GM21786 (cell line): ENCODE data around the gene NOBOX.
A peak's percentile ranks its signal among the peaks of the same experiment; 100 is the strongest.
"Not testable (repeated sequence)": the region's sequence is repeated elsewhere in the genome, so short reads cannot be mapped to it uniquely, and the experiment has no call there.

Experiments used
- ATAC-seq: cut with Tn5 transposase; IDR thresholded peaks from one replicate; pipeline ENCODE4 v1.9.1; 2021; ENCODE audit not compliant: unreplicated experiment

NOBOX gene

DNA sequence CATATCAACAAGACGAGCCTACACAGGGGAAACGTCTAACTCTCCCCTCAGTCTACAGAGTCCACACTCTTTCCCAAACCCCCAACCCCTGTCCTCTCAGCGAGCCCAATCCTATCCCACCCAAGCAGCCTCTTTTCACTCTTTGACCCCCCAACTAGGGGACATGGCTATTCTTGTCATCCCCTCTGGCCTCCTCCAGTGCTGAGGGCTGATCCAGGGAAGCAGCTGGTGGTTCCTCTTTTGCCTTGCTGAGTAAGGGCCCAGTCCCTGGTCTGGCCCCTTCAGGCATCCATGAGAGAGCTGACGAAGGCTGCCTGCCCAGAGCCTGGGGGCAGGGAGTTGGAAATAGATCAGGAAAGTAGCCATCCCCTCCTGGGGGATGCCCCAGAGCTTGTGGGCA is 6.4 kb downstream of the NOBOX start:
- ATAC-seq, result no peak

DNA sequence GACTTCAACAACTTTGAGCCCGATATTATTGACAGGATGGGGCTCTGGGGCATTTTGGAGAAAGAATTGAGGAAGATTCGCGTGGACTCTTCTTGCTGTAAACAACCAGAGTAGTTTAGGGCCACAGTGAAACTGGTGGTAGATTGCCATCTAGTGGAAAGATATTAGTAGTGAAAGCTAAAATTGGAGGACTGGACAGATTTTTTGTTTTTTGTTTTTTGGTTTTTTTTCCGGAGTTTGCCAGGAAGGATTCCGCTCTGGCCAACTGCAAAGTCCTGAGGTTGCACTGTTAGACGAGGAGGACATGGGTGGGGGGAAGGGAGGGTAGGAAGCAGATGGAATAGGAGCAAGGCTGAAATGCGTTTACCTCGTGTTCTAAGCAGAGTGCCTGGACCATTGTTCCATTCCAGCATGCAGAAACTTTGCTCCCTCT is 11.7 kb downstream of the NOBOX start:
- peak; percentile 84 for ATAC-seq

DNA sequence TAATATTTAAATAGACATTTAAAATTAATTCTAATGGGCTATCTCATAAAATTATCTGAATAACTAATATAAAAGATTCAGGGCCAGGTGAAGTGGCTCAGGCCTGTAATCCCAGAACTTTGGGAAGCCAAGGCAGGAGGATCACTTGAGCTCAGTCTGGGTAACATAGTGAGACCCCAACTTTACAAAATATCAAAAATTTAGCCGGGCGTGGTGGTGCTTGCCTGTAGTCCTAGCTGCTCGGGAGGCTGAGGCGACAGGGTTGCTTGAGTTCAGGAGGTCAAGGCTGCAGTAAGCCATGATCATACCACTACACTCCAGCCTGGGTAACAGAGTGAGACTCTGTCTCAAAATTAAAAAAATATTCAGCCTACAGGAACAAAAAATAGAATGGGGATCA is 12.5 kb downstream of the NOBOX start:
- no peak for ATAC-seq

DNA sequence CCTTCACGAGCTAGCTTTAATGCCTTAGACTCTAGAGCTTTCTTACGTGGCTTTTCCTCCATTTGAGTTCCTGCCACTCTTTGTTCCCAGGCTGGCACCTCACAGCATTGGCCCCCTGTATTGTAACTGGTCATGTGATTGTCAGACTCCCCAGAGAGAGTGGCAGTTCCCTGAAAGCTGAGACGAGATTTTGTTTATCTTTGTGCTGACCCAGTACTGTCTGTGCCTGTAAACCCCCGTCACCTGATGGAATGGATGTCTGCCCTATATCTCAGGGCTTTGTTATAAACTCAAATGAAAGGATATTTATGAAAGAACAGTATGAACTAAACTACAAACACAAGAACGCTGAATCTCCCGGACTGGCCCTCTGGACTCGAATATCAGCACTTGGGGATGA is 13.0 kb downstream of the NOBOX start:
- no peak for ATAC-seq

DNA sequence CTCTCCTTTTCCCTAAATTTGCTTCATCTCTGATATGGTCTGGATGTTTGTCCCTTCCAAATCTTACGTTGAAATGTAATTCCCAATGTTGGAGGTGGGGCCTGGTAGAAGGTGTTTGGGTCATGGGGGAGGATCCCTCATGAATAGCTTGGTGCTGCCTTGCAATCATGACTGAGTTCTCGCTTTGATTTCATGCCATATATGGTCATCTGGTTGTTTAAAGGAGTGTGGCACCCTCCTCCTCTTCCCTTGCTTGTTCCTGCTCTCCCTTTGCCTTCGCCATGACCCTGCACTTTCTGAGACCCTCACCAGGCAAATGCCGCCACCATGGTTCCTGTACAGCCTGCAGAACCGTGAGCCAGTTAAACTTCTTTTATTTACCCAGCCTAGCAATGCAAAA is 14.5 kb downstream of the NOBOX start:
- no peak for ATAC-seq

DNA sequence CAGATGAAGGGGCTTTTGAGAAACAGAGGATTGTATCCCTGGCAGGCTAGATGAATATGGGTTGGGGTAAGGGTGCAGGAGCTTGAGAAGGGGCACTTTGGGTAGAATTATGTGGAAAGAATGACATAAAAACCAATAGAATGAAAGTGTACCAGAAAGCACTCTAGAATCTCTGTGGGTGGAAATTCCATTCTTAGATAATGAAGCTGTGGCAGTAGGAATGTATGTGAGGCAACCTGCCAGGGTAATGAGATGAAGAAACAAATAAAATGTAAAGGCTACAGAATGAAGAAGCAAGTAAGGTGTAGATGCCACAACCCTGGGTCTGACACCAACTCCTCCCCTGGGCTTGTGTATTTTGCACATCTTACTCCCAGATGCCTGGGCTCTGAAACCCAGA is 16.8 kb downstream of the NOBOX start:
- ATAC-seq, result no peak

DNA sequence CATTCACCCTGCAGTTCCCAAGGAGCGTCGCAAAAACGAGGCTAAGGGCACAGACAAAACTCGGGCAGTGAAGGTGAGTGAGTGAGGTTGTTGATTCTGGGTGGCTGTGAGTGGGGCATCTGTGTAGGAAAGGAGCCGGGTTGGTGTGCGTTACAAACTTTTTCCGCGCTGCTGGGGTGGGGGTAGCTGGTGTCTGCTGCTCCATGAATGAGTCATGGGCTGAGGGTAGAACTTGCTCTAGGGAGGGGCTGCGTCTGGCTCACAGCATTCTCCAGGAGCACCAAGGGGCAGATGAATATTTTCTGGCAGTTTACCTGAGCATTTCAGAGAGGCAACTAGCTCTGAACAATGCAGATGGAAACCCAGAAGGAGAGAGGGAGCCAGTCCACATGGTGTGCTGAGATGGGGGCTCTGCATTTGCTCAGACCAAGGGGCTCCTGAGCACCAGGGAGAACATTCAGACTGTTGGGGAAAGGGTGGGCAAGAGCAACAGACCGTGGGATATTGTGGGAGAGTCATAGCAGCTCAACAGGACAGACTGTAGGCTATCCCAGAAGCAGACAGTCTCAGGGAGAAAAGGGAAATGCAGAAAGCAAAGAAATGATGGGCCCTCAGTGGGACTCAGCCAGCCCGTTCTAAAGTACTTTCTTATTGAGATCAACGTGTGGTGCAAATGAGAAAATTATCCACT is 18.8 kb downstream of the NOBOX start:
- no peak for ATAC-seq

DNA sequence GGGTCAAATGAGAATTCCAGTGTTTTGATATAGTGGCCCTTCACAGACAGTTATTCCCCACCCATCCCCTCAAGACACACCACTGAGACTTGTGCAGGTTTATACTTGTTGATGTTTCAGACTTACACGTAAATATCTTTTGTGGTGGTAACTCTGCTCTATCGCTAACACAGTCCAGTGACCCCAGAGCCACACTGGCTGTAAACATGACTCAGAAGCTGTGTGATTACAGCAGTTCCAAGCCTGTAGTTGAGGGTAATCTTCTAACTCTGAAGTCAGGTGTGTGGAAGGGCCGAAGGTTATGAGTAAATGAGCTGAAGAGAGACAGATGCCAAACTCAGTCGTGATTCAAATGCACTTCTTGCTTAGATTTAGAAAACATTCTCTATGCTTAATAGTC is 19.4 kb downstream of the NOBOX start:
- peak; percentile 59 for ATAC-seq

DNA sequence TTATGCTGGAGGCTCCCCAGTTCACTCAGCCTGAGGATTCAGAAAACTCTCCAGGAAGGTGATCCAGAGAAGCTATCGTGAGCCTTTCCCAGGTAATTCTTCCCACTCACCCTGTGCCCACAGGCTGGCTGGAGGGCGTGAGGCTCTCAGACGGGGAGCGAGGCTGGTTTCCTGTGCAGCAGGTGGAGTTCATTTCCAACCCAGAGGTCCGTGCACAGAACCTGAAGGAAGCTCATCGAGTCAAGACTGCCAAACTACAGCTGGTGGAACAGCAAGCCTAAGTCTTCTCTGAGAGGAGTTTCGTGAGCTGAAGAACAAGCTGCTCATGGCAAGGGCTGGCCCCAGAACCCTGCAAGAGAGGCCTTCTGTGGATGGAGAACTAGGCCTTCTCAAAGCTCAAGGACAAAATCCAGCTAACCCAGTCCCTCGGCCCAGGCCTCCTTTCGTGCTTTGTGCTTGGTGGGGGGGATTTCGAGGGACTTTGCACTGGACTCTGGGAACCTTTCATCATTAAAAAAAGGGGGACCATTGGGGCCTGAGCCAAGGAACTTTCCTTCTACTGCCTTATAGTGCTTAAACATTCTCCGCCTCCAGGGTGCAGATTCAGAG is 23.6 kb downstream of the NOBOX start:
- no peak for ATAC-seq

DNA sequence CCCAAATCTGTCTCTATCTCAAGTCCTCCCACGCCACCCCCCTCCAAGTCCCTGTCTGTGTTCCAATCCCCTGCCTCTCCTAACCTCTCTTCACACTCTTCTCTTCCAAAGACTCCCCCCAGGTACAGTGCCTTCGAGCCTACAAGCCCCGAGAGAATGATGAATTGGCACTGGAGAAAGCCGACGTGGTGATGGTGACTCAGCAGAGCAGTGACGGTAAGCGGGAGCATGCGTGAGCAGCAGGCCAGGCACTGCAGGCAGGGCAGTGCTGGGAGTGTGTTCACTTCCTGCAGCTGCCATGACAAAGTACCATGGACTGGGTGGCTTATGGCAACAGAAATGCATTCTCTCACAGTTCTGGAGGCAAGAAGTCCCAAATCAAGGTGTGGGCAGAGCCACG is 24.8 kb downstream of the NOBOX start:
- ATAC-seq, result no peak

DNA sequence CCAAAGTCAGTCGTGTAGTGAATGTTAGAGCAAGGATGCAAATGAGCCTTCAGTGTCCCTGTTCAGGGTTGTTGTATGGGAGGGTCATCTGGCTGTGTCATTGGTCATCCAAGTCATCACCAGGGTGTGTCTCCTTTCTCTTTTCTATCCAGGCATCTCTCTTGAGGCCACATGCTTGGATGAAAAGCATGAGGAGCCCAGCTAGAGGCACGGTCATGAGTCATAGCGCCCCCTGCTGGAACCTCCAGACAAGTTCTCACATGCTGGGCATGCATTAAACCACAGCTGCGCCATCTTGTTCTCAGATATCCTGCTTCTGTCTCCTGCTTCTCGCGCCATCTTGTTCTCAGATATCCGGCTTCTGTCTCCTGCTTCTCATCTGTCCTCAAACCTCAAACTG is 34.3 kb downstream of the NOBOX start:
- ATAC-seq, result not testable (repeated sequence)

DNA sequence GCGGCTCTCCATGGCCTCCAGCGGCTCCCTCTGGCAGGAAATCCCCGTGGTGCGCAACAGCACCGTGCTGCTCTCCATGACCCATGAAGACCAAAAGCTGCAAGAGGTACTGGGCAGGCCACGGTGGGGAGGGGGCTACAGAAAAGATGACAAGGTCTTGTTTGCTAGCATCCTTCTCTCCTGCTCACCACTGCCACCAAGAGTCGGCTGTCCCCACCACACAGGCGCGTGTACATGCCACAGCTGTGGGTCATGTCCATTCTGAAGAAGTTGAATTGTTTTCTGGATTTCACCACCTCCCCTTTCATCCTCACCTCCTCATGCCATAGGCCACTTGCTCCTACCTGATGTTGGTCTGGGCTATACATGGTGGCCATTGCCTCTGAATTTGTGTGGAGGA is 36.2 kb downstream of the NOBOX start:
- ATAC-seq, result not testable (repeated sequence)

DNA sequence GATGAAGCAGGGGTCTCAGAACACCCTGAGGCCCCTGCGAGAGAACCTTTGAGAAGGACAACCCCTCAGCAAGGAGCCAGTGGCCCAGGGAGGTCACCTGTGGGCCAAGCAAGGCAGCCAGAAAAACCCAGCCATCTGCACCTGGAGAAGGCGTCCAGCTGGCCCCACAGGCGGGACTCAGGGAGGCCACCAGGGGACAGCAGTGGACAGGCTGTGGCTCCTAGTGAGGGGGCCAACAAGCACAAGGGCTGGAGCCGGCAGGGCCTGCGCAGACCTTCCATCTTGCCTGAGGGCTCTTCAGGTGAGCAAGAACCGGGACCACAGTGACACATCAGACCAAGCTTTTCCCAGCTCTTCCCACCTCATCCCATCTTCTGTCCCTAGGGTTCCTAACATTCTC is 38.0 kb downstream of the NOBOX start:
- ATAC-seq, result not testable (repeated sequence)

DNA sequence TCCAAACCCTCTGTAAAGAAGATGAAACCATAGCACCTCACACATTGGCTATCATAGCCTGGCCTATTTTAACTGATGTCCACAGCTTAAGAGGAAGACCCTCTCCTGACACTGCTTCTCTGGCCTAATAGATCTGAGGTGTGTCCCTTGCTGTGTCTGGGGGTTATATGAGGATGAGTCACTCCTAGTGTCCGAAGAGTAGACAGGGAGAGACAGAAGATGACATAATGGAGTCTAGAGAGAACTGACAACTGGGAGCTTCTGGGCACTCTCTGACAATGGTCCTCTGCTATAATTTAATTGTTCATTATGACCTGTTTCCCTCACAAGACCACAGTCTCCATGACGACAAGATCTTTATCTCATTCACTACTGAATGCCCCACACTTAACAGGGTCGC is 41.4 kb downstream of the NOBOX start:
- ATAC-seq, result not testable (repeated sequence)

DNA sequence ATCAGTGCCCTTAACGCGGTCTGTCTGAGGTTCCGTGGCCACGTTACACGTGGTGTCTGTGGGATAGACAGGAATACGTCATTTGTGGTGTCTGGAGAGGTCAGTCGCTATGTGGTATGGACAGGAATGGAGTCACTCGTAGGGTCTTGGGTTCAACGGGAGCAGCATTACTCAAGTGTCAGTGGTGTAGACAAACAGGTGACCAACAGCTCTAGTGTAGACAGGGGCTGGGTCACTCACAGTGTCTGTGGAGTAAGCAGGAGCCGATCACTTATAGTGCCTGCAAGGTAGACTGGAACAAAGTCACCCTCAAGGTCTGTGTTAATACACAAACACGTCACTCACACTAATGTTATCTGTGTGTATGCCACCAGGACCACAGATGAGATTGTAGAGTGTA is 46.6 kb downstream of the NOBOX start:
- not testable (repeated sequence) for ATAC-seq

DNA sequence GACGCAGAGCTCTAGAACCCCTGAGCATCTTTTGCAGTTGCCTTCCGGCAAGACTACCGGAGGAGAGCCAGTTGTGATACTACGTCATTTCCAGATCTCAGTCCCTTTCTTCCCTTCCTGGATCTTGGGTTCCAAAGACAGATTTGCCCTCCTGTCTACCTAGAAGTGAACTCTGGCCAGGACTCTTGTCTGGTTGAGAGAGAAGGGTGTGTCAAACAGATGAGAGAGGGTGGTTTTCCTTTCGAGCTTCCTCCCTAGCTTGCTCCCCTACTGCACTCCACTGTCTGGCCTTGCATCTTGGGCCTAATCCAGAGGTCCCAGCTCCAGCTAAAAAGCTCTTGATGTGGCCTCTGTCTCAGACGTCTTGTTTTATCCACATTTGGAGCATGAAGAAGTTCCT is 47.3 kb downstream of the NOBOX start:
- not testable (repeated sequence) for ATAC-seq

DNA sequence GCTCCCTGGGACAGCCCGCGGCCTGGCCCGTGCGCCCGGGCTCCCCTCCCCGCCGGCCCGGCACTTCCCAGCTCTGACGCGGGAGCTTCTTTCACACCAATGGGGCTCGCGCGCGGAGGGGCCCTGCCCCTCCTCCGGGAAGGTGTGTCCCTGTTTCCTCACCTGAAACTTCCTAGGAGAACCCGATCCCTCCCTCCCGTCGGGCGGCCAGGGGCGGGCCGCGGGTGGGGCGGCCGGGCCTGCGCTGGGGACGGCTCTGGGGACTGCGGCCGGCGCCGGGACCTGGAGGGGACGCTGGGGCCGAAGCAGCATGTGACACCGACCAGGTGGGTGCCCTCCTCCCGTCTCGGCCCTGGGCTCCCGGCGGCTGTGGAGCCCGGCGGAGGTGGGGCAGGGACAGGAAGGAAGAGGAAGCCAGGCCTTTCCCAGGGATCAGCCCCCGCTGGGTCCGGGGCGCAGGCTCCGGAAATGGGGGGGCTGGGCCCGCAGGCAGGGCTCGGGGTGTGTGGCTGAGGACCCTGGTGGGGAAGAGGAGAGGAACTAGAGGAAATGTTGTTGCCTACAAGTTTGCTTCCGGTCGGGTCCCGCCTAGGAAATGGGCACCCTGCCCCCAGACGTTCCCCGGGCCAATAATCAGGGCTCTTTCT is 48.2 kb downstream of the NOBOX start, which contains the start of gene ARHGEF5:
Gene ARHGEF5, plus strand, starts transcription at position 227 of the 647 bp plus-strand sequence. CDS start 7,268 bp downstream, outside the sequence.
- ATAC-seq, result peak; percentile 58

DNA sequence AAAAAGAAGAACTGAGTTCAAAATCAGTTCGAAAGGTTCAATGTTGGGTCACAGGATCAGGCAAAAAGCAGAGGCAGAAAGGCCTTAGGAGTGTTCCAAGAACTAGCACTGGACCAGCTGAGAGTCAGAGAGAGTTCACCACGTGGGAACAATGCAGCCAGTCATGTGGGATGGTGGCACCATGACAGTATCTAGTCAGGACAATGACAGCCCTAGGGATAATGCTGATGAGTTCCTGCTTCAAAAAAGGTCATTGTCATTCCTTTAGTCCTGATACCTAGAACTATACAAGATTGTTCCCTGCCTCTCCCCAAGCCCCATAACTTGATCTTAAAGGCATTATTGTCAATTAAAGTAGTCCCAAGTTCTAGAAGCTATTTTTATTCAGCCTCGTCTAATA is 51.8 kb downstream of the NOBOX start:
- not testable (repeated sequence) for ATAC-seq

DNA sequence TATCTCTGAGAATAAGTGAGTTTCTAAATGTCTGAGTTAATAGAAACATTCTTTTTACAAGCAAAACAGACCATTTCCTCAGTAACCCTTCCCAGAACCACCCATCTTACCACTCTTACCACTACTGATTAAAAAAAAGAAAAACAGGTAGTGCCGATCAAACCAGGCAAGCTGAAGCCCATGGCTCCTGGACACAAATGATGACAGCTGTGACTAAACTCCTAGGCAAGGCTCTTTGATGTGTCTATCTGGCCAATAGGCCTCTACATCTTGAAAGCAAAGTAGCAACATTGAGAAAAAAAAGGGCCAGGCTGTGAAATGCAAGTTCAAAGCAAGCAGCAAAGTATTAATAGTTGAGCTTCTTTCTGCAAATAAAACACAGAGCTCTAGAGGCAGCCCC is 54.9 kb downstream of the NOBOX start:
- peak; percentile 30 for ATAC-seq
